GM12878 (cell line): ENCODE data around the gene SEBOX.

Source experiments
- CHD1 ChIP-seq: IDR thresholded peaks from 2 replicates; pipeline ENCODE4 v1.6.1; 2012; ENCODE audit warnings: low read depth, low read length, improper control_type of control experiment
- FOS ChIP-seq: IDR thresholded peaks from 3 replicates; pipeline ENCODE4 v1.6.1; 2011; ENCODE audit warnings: borderline replicate concordance; ENCODE audit not compliant: insufficient read length; ENCODE audit errors: extremely low read depth
- POLR2AphosphoS5 ChIP-seq: IDR thresholded peaks from 2 replicates; pipeline ENCODE4 v1.6.1; 2011; ENCODE audit warnings: mild to moderate bottlenecking, low read length, inconsistent platforms
- TARDBP ChIP-seq: IDR thresholded peaks from 2 replicates; pipeline ENCODE4 v1.6.1; 2016; ENCODE audit warnings: borderline replicate concordance
- TF ChIP-seq, protein P1 (sequence below), 3 experiments: IDR thresholded peaks in 2 of 3; conservative IDR thresholded peaks in 1 of 3; 2 replicates each; pipeline ENCODE4 v1.5.1; 2011; ENCODE audit warnings: low read depth in 3 of 3, low read length in 3 of 3, mild to moderate bottlenecking in 3 of 3, control low read depth in 2 of 3, moderate library complexity in 2 of 3, inconsistent platforms in 1 of 3, mixed read lengths in 1 of 3; ENCODE audit not compliant: control insufficient read depth in 2 of 3, insufficient read depth in 1 of 3; ENCODE audit errors: extremely low read depth in 1 of 3
- TF ChIP-seq, protein P2 (sequence below): IDR thresholded peaks from 2 replicates; pipeline ENCODE4 v1.6.1; 2011; ENCODE audit warnings: borderline replicate concordance, low read depth, mild to moderate bottlenecking, moderate library complexity, low read length; ENCODE audit not compliant: insufficient read depth, poor library complexity, severe bottlenecking

DNA sequence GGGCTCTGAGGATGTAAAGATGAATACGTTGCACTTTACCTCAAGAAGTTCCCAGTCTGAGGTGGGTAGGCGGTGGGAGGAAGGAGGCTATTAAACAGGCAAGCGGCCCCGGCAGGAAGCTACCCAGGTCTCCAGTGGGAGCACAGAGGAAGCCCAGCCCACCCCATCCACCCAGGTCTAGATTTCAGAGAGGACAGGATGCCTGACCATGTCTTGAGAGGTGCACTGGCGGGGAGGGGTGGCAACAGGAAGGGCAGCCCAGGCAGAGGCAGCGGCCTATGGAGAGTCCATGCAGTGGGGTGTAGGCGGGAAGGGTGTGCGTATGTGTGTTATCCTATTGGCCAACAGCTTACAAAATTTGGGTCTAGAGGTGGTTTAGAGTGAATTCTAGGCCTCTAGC, 20.4 kb upstream of the SEBOX start:
- TF ChIP-seq, protein P1, sequence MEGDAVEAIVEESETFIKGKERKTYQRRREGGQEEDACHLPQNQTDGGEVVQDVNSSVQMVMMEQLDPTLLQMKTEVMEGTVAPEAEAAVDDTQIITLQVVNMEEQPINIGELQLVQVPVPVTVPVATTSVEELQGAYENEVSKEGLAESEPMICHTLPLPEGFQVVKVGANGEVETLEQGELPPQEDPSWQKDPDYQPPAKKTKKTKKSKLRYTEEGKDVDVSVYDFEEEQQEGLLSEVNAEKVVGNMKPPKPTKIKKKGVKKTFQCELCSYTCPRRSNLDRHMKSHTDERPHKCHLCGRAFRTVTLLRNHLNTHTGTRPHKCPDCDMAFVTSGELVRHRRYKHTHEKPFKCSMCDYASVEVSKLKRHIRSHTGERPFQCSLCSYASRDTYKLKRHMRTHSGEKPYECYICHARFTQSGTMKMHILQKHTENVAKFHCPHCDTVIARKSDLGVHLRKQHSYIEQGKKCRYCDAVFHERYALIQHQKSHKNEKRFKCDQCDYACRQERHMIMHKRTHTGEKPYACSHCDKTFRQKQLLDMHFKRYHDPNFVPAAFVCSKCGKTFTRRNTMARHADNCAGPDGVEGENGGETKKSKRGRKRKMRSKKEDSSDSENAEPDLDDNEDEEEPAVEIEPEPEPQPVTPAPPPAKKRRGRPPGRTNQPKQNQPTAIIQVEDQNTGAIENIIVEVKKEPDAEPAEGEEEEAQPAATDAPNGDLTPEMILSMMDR (IDR thresholded peaks at IDR 0.05 in 2 of 3, conservative IDR thresholded peaks at IDR 0.05 in 1 of 3; ENCODE audit: control insufficient read depth in 2 of 3, extremely low read depth in 1 of 3, insufficient read depth in 1 of 3, low read depth in 3 of 3, low read length in 3 of 3): no peak
- TF ChIP-seq, protein P2, sequence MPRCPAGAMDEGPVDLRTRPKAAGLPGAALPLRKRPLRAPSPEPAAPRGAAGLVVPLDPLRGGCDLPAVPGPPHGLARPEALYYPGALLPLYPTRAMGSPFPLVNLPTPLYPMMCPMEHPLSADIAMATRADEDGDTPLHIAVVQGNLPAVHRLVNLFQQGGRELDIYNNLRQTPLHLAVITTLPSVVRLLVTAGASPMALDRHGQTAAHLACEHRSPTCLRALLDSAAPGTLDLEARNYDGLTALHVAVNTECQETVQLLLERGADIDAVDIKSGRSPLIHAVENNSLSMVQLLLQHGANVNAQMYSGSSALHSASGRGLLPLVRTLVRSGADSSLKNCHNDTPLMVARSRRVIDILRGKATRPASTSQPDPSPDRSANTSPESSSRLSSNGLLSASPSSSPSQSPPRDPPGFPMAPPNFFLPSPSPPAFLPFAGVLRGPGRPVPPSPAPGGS: no peak
- no peak for TF ChIP-seq CHD1
- TF ChIP-seq TARDBP: no peak
- TF ChIP-seq FOS: no peak
- no peak for TF ChIP-seq POLR2AphosphoS5
